HepG2 (cell line): ENCODE data around the gene CDX2. TPM values are rescaled to one million over a fixed set of nuclear protein-coding genes. Genes with fewer than 3 reads are reported as not detected.

Source experiments
- ATAC-seq: fragments of 200-7000 bp; cut with Tn5 transposase; 3 replicates; pipeline ENCODE4 v1.9.1; 2020; ENCODE audit warnings: mild to moderate bottlenecking, moderate library complexity
- BruUV-seq: library from RNA; stranded (reverse); fragments of 400-500 nt; replicated peaks from 2 replicates; lab custom pipeline; 2021; lab: Mats Ljungman, UMichigan
- CTCF ChIA-PET: fragments of 300-600 bp; formaldehyde crosslinking; extraction: SDS; loops from one replicate; lab custom pipeline; 2021; ENCODE audit warnings: low total read pairs, inconsistent platforms, low intra/inter-chr PET ratio; lab: Yijun Ruan, JAX
- POLR2A ChIA-PET: fragments of 350-600 bp; sonication (Branson Sonifier 250); formaldehyde crosslinking; loops from one replicate; lab custom pipeline; 2020; ENCODE audit warnings: antibody characterized with exemption, inconsistent platforms; lab: Yijun Ruan, JAX
- DNase-seq: peaks from one replicate; pipeline ENCODE4 v3.0.0-alpha.2; 2015; ENCODE audit warnings: low spot score
- FAIRE-seq: peaks from 3 replicates; lab custom pipeline; 2011; peaks lifted over from hg19 to GRCh38; lab: Jason Lieb, UNC
- H2AFZ ChIP-seq: one replicate; pipeline ENCODE4 v1.6.1; 2011; ENCODE audit warnings: low read length, inconsistent platforms
- H3K27ac ChIP-seq: fragments of 300-600 bp; 3 replicates; pipeline ENCODE4 v1.8.0; 2011; ENCODE audit warnings: mixed run types, mild to moderate bottlenecking, mixed read lengths, low read length, inconsistent platforms; ENCODE audit not compliant: insufficient read depth; ENCODE audit errors: extremely low read length
- H3K27me3 ChIP-seq, 2 experiments: fragments of 200-600 bp in 1 of 2; 2 replicates in 1 of 2; 3 replicates in 1 of 2; pipeline versions ENCODE4 v1.6.0 to v1.8.0; 2011; ENCODE audit warnings: low read length in 2 of 2, mild to moderate bottlenecking in 2 of 2, moderate library complexity in 2 of 2, inconsistent platforms in 1 of 2; ENCODE audit not compliant: insufficient read depth in 2 of 2, control insufficient read depth in 1 of 2
- H3K36me3 ChIP-seq, 2 experiments: fragments of 200-600 bp in 1 of 2; replicated peaks in 1 of 2; 2 replicates in 1 of 2; 3 replicates in 1 of 2; pipeline versions ENCODE4 v1.5.1 to v1.8.0; 2011; ENCODE audit warnings: low read length in 2 of 2, inconsistent platforms in 1 of 2; ENCODE audit not compliant: insufficient read depth in 2 of 2, control insufficient read depth in 1 of 2
- H3K4me1 ChIP-seq: 2 replicates; pipeline ENCODE4 v1.5.1; 2012; ENCODE audit warnings: low read length, inconsistent platforms; ENCODE audit not compliant: insufficient read depth
- H3K4me2 ChIP-seq: 2 replicates; pipeline ENCODE4 v1.6.0; 2011; ENCODE audit warnings: low read depth, low read length, inconsistent platforms
- H3K4me3 ChIP-seq, 3 experiments: fragments of 200-600 bp in 1 of 3; sonication (generic), shearing (Covaris generic) in 1 of 3; replicated peaks in 1 of 3; 2 replicates each; pipeline ENCODE4 v1.5.1; 2011 to 2016; ENCODE audit warnings: low read length in 3 of 3, inconsistent platforms in 2 of 3, low read depth in 2 of 3, mild to moderate bottlenecking in 2 of 3, control low read depth in 1 of 3, mixed read lengths in 1 of 3; ENCODE audit not compliant: insufficient read depth in 1 of 3
- H3K79me2 ChIP-seq: one replicate; pipeline ENCODE4 v1.6.1; 2011; ENCODE audit warnings: low read length, inconsistent platforms; ENCODE audit not compliant: insufficient read depth
- H3K9ac ChIP-seq: 2 replicates; pipeline ENCODE4 v1.6.0; 2011; ENCODE audit warnings: mild to moderate bottlenecking, low read depth, low read length, inconsistent platforms; ENCODE audit not compliant: insufficient read depth
- H3K9me3 ChIP-seq: 2 replicates; pipeline ENCODE4 v1.5.1; 2012; ENCODE audit warnings: mild to moderate bottlenecking, low read length
- H4K20me1 ChIP-seq: 2 replicates; pipeline ENCODE4 v1.6.0; 2011; ENCODE audit warnings: inconsistent platforms, mild to moderate bottlenecking, low read length, moderate library complexity; ENCODE audit not compliant: insufficient read depth
- ATF7 ChIP-seq, 2 experiments: fragments of 450-650 bp in 1 of 2; sonication (generic) in 1 of 2; formaldehyde crosslinking in 1 of 2; IDR thresholded peaks; 2 replicates each; pipeline versions ENCODE4 v1.4.0 to v1.6.1; 2016 to 2020; ENCODE audit warnings: antibody characterized with exemption in 1 of 2, mild to moderate bottlenecking in 1 of 2, missing genetic modification reagents in 1 of 2
- CEBPZ ChIP-seq: IDR thresholded peaks from 2 replicates; pipeline ENCODE4 v1.6.1; 2012; ENCODE audit warnings: low read length, improper control_type of control experiment
- HOXA9 ChIP-seq: sonication (generic); formaldehyde crosslinking; IDR thresholded peaks from 2 replicates; pipeline ENCODE4 v1.8.1; 2022; ENCODE audit warnings: missing genetic modification reagents, mild to moderate bottlenecking, moderate library complexity, borderline replicate concordance
- NBN ChIP-seq: fragments of 450-650 bp; conservative IDR thresholded peaks from 2 replicates; pipeline ENCODE4 v1.6.1; 2017
- NFIB ChIP-seq: sonication (generic); formaldehyde crosslinking; IDR thresholded peaks from 2 replicates; pipeline ENCODE4 v1.9.0; 2021; ENCODE audit warnings: missing genetic modification reagents, mild to moderate bottlenecking, borderline replicate concordance
- NFRKB ChIP-seq: fragments of 450-650 bp; IDR thresholded peaks from 2 replicates; pipeline ENCODE4 v1.6.1; 2017
- XBP1 ChIP-seq: sonication (generic); formaldehyde crosslinking; IDR thresholded peaks from 2 replicates; pipeline ENCODE4 v1.5.0; 2020; ENCODE audit warnings: missing genetic modification reagents
- ZBTB42 ChIP-seq: sonication (generic); formaldehyde crosslinking; IDR thresholded peaks from 2 replicates; pipeline ENCODE4 v1.5.0; 2020; ENCODE audit warnings: mild to moderate bottlenecking, missing genetic modification reagents
- ZBTB49 ChIP-seq: sonication (generic); formaldehyde crosslinking; IDR thresholded peaks from 2 replicates; pipeline ENCODE4 v1.4.0; 2020; ENCODE audit warnings: missing genetic modification reagents, borderline replicate concordance
- ZBTB8A ChIP-seq: sonication (generic); formaldehyde crosslinking; IDR thresholded peaks from 2 replicates; pipeline ENCODE4 v1.4.0; 2020; ENCODE audit warnings: mild to moderate bottlenecking, low read depth, missing genetic modification reagents, borderline replicate concordance
- ZFP82 ChIP-seq: sonication (generic); formaldehyde crosslinking; IDR thresholded peaks from 2 replicates; pipeline ENCODE4 v1.5.1; 2020; ENCODE audit warnings: mild to moderate bottlenecking, missing genetic modification reagents, borderline replicate concordance
- ZNF205 ChIP-seq: IDR thresholded peaks from 2 replicates; pipeline ENCODE4 v1.6.1; 2018; ENCODE audit warnings: missing biosample characterization, missing genetic modification reagents
- ZNF33B ChIP-seq: sonication (generic); formaldehyde crosslinking; IDR thresholded peaks from 2 replicates; pipeline ENCODE4 v1.5.1; 2020; ENCODE audit warnings: mild to moderate bottlenecking, missing genetic modification reagents
- ZNF503 ChIP-seq: sonication (generic); formaldehyde crosslinking; IDR thresholded peaks from 2 replicates; pipeline ENCODE4 v1.4.0; 2020; ENCODE audit warnings: missing genetic modification reagents
- ZNF672 ChIP-seq: sonication (generic); formaldehyde crosslinking; IDR thresholded peaks from 2 replicates; pipeline ENCODE4 v1.8.1; 2022; ENCODE audit warnings: missing genetic modification reagents
- ZNF839 ChIP-seq: sonication (generic); formaldehyde crosslinking; IDR thresholded peaks from 2 replicates; pipeline ENCODE4 v1.4.0; 2020; ENCODE audit warnings: missing genetic modification reagents, mild to moderate bottlenecking, borderline replicate concordance
- ZZZ3 ChIP-seq: sonication (generic); formaldehyde crosslinking; IDR thresholded peaks from 2 replicates; pipeline ENCODE4 v1.4.0; 2020; ENCODE audit warnings: missing genetic modification reagents, mild to moderate bottlenecking, borderline replicate concordance
- WGBS: methylation state at CpG from one replicate; pipeline ENCODE4 v1.1.6; 2017; ENCODE audit warnings: low lambda C conversion rate; 5-methylcytosine and 5-hydroxymethylcytosine counted together
- in situ Hi-C: cut with HindIII; loops from 2 replicates; pipeline ENCODE4 v1.10.0; 2017; ENCODE audit warnings: low pct_unique_long_range_greater_than_20kb; ENCODE audit not compliant: extremely low pct_ligation_motif_present
- intact Hi-C: fragments of 100-400 bp; cut with micrococcal nuclease; formaldehyde crosslinking; loops from one replicate; pipeline ENCODE4 v1.10.0; 2022; ENCODE audit not compliant: unreplicated experiment
- polyA plus RNA-seq, 8 experiments: library from polyadenylated mRNA; depleted of rRNA in 3 of 8; stranded (reverse) in 7 of 8; unstranded in 1 of 8; fragments of >200 nt; fragmentation: Illumina TruSeq in 4 of 8; extraction: Trizol in 4 of 8; gene quantifications; 2 replicates each; pipeline versions ENCODE4 v1.2.1 to v1.2.3, GENCODE V29; 2011 to 2016; ENCODE audit warnings: low read depth in 4 of 8, missing spikeins in 1 of 8, mixed read lengths in 1 of 8; ENCODE audit not compliant: insufficient read depth in 1 of 8
- total RNA-seq, 5 experiments: library from RNA; depleted of rRNA; stranded (reverse); fragments of >200 nt; fragmentation: Illumina TruSeq; extraction: Trizol; gene quantifications; 2 replicates each; pipeline ENCODE4 v1.2.3, GENCODE V29; 2016; ENCODE audit warnings: low read depth in 1 of 5

CDX2 gene
- total and polyA plus RNA-seq, 2 of the 13 experiments (the other 11 are each of a cell fraction or from before 2014, with no cell fraction given): 0.04 TPM; not detected in 1

- intact Hi-C loops (no loop called here), in situ Hi-C loops (no loop called here)
- Histone ChIP-seq H3K9me3 (no peaks in the 10 kb centered on the region), H3K4me1 (no peaks in the 10 kb centered on the region), H4K20me1 (no peaks in the 10 kb centered on the region), H3K27ac (no peak overlapping the region), H3K4me3 (no peak overlapping the region), H3K79me2 (no peaks in the 10 kb centered on the region), H3K36me3 (no peaks in the 10 kb centered on the region), H3K9ac (no peak overlapping the region), H3K27me3 (no peaks in the 10 kb centered on the region), H2AFZ (peak overlapping the region; percentile 63), H3K4me2 (no peak overlapping the region)
- no peak for ATAC-seq
- CTCF ChIA-PET: no interaction called here
- no TSS peak for BruUV-seq
- no peak for TF ChIP-seq ZBTB8A (CRISPR knock-in tag)
- no peak for TF ChIP-seq ZBTB49 (CRISPR knock-in tag)
- no peak for TF ChIP-seq ZNF33B (CRISPR knock-in tag)
- TF ChIP-seq ZBTB42 (CRISPR knock-in tag): no peak
- no peak for TF ChIP-seq ZNF672
- no peak for TF ChIP-seq ZNF205 (CRISPR knock-in tag)
- no peak for TF ChIP-seq NFRKB
- TF ChIP-seq ZFP82 (CRISPR knock-in tag): no peak
- TF ChIP-seq CEBPZ: no peak
- TF ChIP-seq ATF7 (IDR thresholded peaks at IDR 0.05): no peak
- no peak for TF ChIP-seq ATF7 (CRISPR knock-in tag; IDR thresholded peaks at IDR 0.05)
- TF ChIP-seq NFIB (CRISPR knock-in tag): no peak
- no peak for TF ChIP-seq HOXA9 (CRISPR knock-in tag)
- no peak for TF ChIP-seq NBN
- TF ChIP-seq ZNF839 (CRISPR knock-in tag): no peak
- no peak for TF ChIP-seq ZNF503 (CRISPR knock-in tag)
- no peak for TF ChIP-seq ZZZ3 (CRISPR knock-in tag)
- TF ChIP-seq XBP1 (CRISPR knock-in tag): no peak
- POLR2A ChIA-PET: no interaction called here
- no peak for DNase-seq
- no peak for FAIRE-seq
- 62% methylated on average over 2 of the region's 2 CpGs for WGBS
Measured at GRCh38 chr13:27933580-27934328, 35.4 kb downstream of the CDX2 start.
